B cell (primary cell): ENCODE results near the gene CNTN3. TPM values are rescaled to one million over a fixed set of nuclear protein-coding genes. Genes with fewer than 3 reads are reported as not detected.

Experiments
- ATAC-seq: fragments of 200-7000 bp; cut with Tn5 transposase; one replicate; pipeline ENCODE4 v1.10.0; 2021; ENCODE audit warnings: low read depth, mild to moderate bottlenecking, moderate number of reproducible peaks, moderate library complexity
- CTCF ChIA-PET: fragments of 350-600 bp; sonication (Branson Sonifier 250); formaldehyde crosslinking; loops from one replicate; lab custom pipeline; 2021; ENCODE audit warnings: antibody characterized with exemption, inconsistent platforms; lab: Charles Lee
- POLR2A ChIA-PET: fragments of 350-600 bp; sonication (Branson Sonifier 250); formaldehyde crosslinking; loops from one replicate; lab custom pipeline; 2021; ENCODE audit warnings: antibody characterized with exemption; lab: Charles Lee
- DNase-seq: peaks from one replicate; pipeline ENCODE4 v3.0.0; 2013
- H2AFZ ChIP-seq: 2 replicates; pipeline ENCODE4 v1.6.1; 2012; ENCODE audit warnings: mild to moderate bottlenecking, low read depth, low read length; ENCODE audit not compliant: insufficient read depth, poor library complexity, severe bottlenecking
- H3K27ac ChIP-seq, 2 donors: 1 replicate in 1 of 2; 2 replicates in 1 of 2; pipeline ENCODE4 v1.5.1; 2012 to 2013; ENCODE audit warnings: low read length in 2 of 2, mild to moderate bottlenecking in 2 of 2, moderate library complexity in 1 of 2
- H3K27me3 ChIP-seq, 4 experiments: fragments of 200-600 bp in 1 of 4; sonication (generic) in 1 of 4; replicated peaks in 1 of 4; 1 replicate in 2 of 4; 2 replicates in 2 of 4; pipeline versions ENCODE4 v1.6.1 to v1.7.0; 2013 to 2016; ENCODE audit warnings: low read length in 3 of 4, mild to moderate bottlenecking in 2 of 4, mixed read lengths in 1 of 4, moderate library complexity in 1 of 4; ENCODE audit not compliant: insufficient read depth in 4 of 4, control insufficient read depth in 3 of 4; ENCODE audit errors: control extremely low read depth in 1 of 4
- H3K36me3 ChIP-seq, 2 experiments: replicated peaks in 1 of 2; 1 replicate in 1 of 2; 2 replicates in 1 of 2; pipeline versions ENCODE4 v1.6.1 to v1.7.1; 2013; ENCODE audit warnings: low read length in 1 of 2; ENCODE audit not compliant: insufficient read depth in 2 of 2, control insufficient read depth in 1 of 2; ENCODE audit errors: control extremely low read depth in 1 of 2, extremely low read depth in 1 of 2
- H3K4me1 ChIP-seq, 2 donors: fragments of 200-600 bp in 1 of 2; sonication (generic) in 1 of 2; 1 replicate in 1 of 2; 2 replicates in 1 of 2; pipeline versions ENCODE4 v1.5.1 to v1.6.1; 2013 to 2017; ENCODE audit warnings: low read length in 2 of 2; ENCODE audit not compliant: control insufficient read depth in 2 of 2, insufficient read depth in 2 of 2
- H3K4me2 ChIP-seq: replicated peaks from 2 replicates; pipeline ENCODE3; 2012; ENCODE audit warnings: mild to moderate bottlenecking, low read depth, low read length; ENCODE audit not compliant: poor library complexity, severe bottlenecking
- H3K4me3 ChIP-seq, 5 experiments: fragments of 200-600 bp in 1 of 5; sonication (generic) in 1 of 5; 1 replicate in 3 of 5; 2 replicates in 2 of 5; pipeline versions ENCODE4 v1.5.1 to v1.7.0; 2011 to 2016; ENCODE audit warnings: low read length in 4 of 5, mild to moderate bottlenecking in 4 of 5, low read depth in 2 of 5, control low read depth in 1 of 5, moderate library complexity in 1 of 5; ENCODE audit not compliant: insufficient read depth in 1 of 5; ENCODE audit errors: control extremely low read depth in 1 of 5, extremely low read depth in 1 of 5
- H3K79me2 ChIP-seq: fragments of 200-600 bp; sonication (generic); one replicate; pipeline ENCODE4 v1.6.0; 2016; ENCODE audit warnings: low read length; ENCODE audit not compliant: control insufficient read depth, insufficient read depth
- H3K9ac ChIP-seq: fragments of 200-600 bp; sonication (generic); 2 replicates; pipeline ENCODE4 v1.6.1; 2017; ENCODE audit warnings: mild to moderate bottlenecking, low read length, moderate library complexity
- H3K9me3 ChIP-seq, 3 donors: one replicate each; pipeline versions ENCODE4 v1.6.1 to v1.7.1; 2013; ENCODE audit warnings: low read length in 2 of 3; ENCODE audit not compliant: control insufficient read depth in 2 of 3, insufficient read depth in 1 of 3; ENCODE audit errors: control extremely low read depth in 1 of 3
- H4K20me1 ChIP-seq: 2 replicates; pipeline ENCODE4 v1.6.0; 2012; ENCODE audit warnings: mild to moderate bottlenecking, low read length; ENCODE audit not compliant: insufficient read depth, control insufficient read depth, poor library complexity, severe bottlenecking
- H3K27ac Mint-ChIP-seq: one replicate; pipeline ENCODE4 v1.8.0; 2021; ENCODE audit warnings: mixed read lengths
- H3K27me3 Mint-ChIP-seq: one replicate; pipeline ENCODE4 v1.8.0; 2021; ENCODE audit warnings: mixed read lengths
- H3K4me1 Mint-ChIP-seq: one replicate; pipeline ENCODE4 v1.8.0; 2021; ENCODE audit warnings: mixed read lengths
- H3K4me3 Mint-ChIP-seq: one replicate; pipeline ENCODE4 v1.8.0; 2021; ENCODE audit warnings: mixed read lengths
- H3K9me3 Mint-ChIP-seq: one replicate; pipeline ENCODE4 v1.8.0; 2022; ENCODE audit warnings: mixed read lengths; ENCODE audit not compliant: insufficient read depth
- EZH2 ChIP-seq: IDR thresholded peaks from 2 replicates; pipeline ENCODE4 v1.6.1; 2012; ENCODE audit warnings: borderline replicate concordance, low read depth, mild to moderate bottlenecking, moderate library complexity, low read length; ENCODE audit not compliant: insufficient read depth, poor library complexity, severe bottlenecking
- WGBS: methylation state at CpG from one replicate; pipeline ENCODE4 v1.1.5; 2013; ENCODE audit warnings: missing lambda C conversion rate; ENCODE audit not compliant: insufficient coverage; 5-methylcytosine and 5-hydroxymethylcytosine counted together
- intact Hi-C: fragments of 100-400 bp; cut with micrococcal nuclease; formaldehyde crosslinking; loops from one replicate; pipeline ENCODE4 v1.10.0; 2022
- polyA plus RNA-seq: library from polyadenylated mRNA; depleted of rRNA; stranded (reverse); fragments of >200 nt; gene quantifications from 2 replicates; pipeline ENCODE4 v1.2.3, GENCODE V29; 2012
- total RNA-seq, 2 donors: library from RNA; stranded (reverse); fragments of 120-200 nt in 1 of 2; gene quantifications; 1 replicate in 1 of 2; 2 replicates in 1 of 2; pipeline versions ENCODE4 v1.2.3 to v1.2.4, GENCODE V29; 2013 to 2022
- TF ChIP-seq, protein P1 (sequence below): fragments of 200-600 bp; IDR thresholded peaks from one replicate; pipeline ENCODE4 v1.8.0; 2022; ENCODE audit warnings: antibody characterized with exemption, mild to moderate bottlenecking

The CNTN3 gene
- total and polyA plus RNA-seq, 2 donors (not counting 1 experiment from before 2014, with no cell fraction given), result not detected

DNA sequence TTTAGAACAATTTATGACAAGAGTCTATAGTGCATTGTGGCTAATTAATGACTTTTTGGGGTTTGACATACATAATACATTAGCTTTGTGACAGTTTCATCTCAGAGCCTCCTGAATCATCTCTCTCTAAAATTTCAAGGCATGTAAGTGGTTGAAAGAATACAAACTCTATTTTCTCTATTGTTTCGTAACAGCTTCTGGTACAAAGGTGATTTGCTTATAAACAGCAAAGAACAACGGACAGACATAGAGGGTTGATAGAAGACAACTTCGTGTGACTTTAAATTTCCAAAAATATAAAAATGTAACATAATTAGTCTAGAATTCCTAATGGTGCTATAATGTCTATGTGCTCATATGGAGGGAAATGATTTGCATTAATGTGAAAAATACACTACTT lies 21.3 kb downstream of the CNTN3 start:
- Histone ChIP-seq H3K36me3 (no peaks in the 10 kb centered on the region), H4K20me1 (no peaks in the 10 kb centered on the region), H3K4me3 (no peak overlapping the region), H3K27ac (no peak overlapping the region), H3K79me2 (no peaks in the 10 kb centered on the region), H3K4me1 (no peaks in the 10 kb centered on the region), H3K27me3 (no peaks in the 10 kb centered on the region), H3K9me3 (no peaks in the 10 kb centered on the region), H3K4me2 (no peak overlapping the region), H2AFZ (no peak overlapping the region), H3K9ac (no peak overlapping the region)
- intact Hi-C loops, result no loop called here
- POLR2A ChIA-PET, result no interaction called here
- no peak overlapping the region for H3K4me3 Mint-ChIP-seq
- H3K4me1 Mint-ChIP-seq, result no peaks in the 10 kb centered on the region
- CTCF ChIA-PET, result no interaction called here
- no peaks in the 10 kb centered on the region for H3K27me3 Mint-ChIP-seq
- ATAC-seq, result no peak
- TF ChIP-seq, protein P1, sequence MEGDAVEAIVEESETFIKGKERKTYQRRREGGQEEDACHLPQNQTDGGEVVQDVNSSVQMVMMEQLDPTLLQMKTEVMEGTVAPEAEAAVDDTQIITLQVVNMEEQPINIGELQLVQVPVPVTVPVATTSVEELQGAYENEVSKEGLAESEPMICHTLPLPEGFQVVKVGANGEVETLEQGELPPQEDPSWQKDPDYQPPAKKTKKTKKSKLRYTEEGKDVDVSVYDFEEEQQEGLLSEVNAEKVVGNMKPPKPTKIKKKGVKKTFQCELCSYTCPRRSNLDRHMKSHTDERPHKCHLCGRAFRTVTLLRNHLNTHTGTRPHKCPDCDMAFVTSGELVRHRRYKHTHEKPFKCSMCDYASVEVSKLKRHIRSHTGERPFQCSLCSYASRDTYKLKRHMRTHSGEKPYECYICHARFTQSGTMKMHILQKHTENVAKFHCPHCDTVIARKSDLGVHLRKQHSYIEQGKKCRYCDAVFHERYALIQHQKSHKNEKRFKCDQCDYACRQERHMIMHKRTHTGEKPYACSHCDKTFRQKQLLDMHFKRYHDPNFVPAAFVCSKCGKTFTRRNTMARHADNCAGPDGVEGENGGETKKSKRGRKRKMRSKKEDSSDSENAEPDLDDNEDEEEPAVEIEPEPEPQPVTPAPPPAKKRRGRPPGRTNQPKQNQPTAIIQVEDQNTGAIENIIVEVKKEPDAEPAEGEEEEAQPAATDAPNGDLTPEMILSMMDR, result no peak
- TF ChIP-seq EZH2, result no peak
- no peak for DNase-seq
- no peak overlapping the region for H3K27ac Mint-ChIP-seq
- peaks cover 6% of the 10 kb centered on the region for H3K9me3 Mint-ChIP-seq
- WGBS, result no CpG with 5 or more reads among the region's 3 CpGs

DNA sequence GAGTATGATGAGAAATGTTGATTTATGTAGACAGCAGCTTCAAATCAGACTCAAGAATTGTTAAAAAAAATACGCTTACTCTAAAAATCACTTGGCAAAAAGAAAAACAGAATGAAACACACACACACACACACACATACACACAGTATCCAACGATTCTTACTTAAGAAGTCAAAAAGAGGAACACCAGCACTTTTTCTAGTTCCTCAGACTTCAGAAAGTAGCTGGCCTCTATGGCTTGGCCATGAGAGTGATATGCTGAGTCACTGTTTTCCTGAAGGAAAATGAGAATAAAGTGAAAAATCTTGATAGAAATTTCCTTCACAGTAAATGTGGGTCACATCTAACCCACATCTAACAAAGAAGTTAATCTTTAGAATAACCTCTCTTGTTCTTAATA lies 22.1 kb downstream of the CNTN3 start:
- no peak overlapping the region for H3K27ac Mint-ChIP-seq
- H3K79me2 ChIP-seq, result no peaks in the 10 kb centered on the region
- H3K4me3 ChIP-seq, result no peak overlapping the region
- DNase-seq, result no peak
- H3K4me2 ChIP-seq, result no peak overlapping the region
- no peaks in the 10 kb centered on the region for H3K4me1 Mint-ChIP-seq
- no peak for ATAC-seq
- H3K4me3 Mint-ChIP-seq, result no peak overlapping the region
- ChIA-PET CTCF (no interaction called here), POLR2A (no interaction called here)
- no CpG with 5 or more reads among the region's 2 CpGs for WGBS
- H3K36me3 ChIP-seq, result no peaks in the 10 kb centered on the region
- H4K20me1 ChIP-seq, result no peaks in the 10 kb centered on the region
- intact Hi-C loops, result no loop called here
- H3K9me3 ChIP-seq, result no peaks in the 10 kb centered on the region
- no peak overlapping the region for H3K27ac ChIP-seq
- H3K9me3 Mint-ChIP-seq, result peaks cover 7% of the 10 kb centered on the region
- H2AFZ ChIP-seq, result no peak overlapping the region
- no peaks in the 10 kb centered on the region for H3K4me1 ChIP-seq
- no peaks in the 10 kb centered on the region for H3K27me3 ChIP-seq
- no peak overlapping the region for H3K9ac ChIP-seq
- no peaks in the 10 kb centered on the region for H3K27me3 Mint-ChIP-seq
- no peak for TF ChIP-seq EZH2
- TF ChIP-seq, protein P1, result no peak
